Right forelimb (tissue), 1 donor: ENCODE measurements around the gene BACH2.
A peak's percentile ranks its signal among the peaks of the same experiment; 100 is the strongest.
"Not testable (repeated sequence)": the region's sequence is repeated elsewhere in the genome, so short reads cannot be mapped to it uniquely, and the experiment has no call there.

ENCODE experiments used
- DNase-seq: peaks from one replicate; pipeline ENCODE4 v3.0.0-alpha.2; 2018

Gene BACH2

DNA sequence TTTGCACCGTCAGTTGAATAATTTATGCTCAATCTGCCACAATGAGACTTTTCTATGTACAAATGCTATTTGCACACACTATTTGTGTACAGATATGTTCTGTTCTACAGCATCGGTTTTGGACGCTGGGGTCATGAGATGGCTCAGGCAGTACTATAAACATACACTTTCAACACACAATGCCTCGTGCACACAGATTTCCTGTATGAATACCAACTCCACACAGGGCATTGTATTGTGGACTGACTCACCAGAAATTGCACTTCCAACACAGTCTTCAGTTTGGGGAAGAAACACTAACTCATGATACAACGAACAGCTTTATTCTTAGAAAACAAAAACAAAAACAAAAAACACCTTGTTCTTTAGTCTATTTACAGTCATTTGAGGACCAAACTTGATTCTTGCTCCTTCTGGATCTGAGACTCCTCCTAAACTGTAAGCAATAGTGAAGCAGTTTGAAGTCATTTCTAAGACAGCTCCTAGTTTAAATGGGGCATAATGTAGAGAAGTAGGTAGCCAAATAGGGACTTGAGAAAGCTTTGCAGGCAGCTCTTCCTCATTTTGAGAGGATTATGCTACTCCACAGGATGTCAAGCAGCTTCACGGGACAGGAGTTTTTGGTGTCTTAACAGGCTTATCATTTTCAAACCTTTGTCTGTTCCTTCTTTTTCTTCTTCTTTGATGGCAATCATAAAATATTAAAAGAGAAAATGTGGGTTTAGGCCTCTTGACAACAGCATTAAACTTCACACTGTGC, 368.7 kb downstream of the BACH2 start:
- DNase-seq, result no peak

DNA sequence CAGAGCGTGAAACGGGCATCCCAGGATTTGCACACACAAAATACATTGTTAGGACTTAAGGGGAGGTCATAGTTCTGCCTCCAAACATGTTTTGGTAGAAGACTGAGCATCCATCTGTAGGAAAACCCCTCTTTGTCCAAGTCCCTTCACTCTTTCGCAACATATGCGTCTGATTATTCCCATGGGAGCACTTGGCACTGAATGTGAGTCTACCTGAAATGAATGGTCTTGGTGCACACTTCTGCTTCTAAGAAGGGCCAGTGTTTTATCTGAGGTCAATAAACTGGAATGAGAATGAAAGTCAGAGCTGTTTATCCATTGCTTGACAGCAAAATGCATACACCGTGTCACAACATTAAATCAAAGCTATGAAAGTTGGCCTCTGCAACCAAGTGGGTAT, 369.4 kb downstream of the BACH2 start:
- no peak for DNase-seq

DNA sequence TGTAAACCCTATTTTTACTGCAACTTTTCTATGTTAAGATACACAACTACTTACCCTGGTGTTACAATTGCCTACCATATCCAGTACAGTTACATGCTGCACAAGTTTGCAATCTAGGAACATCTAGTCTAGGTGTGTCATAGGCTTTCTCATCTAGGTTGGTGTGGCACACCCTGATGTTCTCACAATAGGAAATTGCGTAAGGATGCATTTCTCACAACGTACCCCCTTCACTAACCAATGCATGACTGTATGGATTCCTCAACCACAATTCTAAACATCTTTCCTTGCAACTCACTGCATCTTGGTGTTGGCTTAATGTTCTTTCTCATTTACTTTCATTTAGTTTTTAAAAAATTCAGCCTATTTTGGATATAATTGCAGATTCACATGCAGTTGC, 370.8 kb downstream of the BACH2 start:
- no peak for DNase-seq

DNA sequence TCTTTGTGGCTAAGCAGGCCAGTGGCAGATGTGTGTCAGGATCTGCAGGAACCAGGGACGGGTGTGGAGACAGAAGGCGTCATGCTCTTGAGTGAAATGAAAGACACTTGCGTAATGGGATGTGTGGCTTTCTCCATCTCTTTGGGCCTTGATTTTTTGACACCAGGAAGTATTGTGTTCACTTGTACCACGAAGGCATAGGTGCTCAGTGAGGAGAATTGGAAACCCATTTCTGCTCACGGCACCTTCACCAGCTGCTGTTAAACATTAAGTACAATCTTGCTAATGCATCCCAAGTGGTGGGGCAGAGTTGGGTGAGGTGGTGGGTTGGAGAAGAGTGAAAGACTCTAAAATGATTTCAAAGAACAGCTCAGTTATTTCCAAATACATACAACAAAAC, 372.4 kb downstream of the BACH2 start:
- no peak for DNase-seq

DNA sequence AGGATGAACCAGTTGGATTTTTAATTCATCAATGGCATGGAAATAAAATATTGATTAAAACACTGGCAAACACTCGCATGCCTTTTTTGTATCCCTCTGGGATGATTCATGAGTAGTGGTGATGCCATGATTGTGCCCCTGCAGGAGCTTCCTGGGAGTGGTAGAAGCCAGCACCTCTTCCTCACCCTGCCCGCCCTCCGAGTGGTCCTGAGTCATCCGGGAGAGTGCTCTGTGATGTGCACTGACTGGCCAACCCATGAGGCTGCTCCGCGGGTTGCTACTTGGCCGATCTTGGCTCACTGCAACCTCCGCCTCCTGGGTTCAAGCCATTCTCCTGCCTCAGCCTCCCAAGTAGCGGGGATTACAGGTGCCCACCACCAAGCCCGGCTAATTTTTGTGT, 375.0 kb downstream of the BACH2 start:
- DNase-seq, result no peak

DNA sequence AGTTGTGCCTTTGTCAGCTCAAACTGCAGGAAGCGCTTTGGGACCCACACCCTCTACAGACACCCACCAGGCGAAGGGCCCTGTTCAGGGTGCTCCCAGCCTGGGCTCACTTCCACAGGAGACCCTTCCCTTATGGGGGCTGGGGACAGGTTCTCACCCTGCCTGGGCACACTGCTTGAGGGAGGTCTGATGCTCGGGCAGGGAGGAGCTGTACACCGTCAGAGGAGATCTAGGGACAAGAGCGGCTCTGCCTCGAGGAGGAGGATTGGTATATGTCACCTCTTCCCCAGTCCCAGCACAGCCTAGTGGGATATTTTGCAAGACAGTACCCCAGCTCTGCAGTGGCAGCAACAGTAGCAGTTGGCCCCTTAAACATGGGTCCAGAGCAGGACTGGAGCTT, 375.4 kb downstream of the BACH2 start:
- no peak for DNase-seq

DNA sequence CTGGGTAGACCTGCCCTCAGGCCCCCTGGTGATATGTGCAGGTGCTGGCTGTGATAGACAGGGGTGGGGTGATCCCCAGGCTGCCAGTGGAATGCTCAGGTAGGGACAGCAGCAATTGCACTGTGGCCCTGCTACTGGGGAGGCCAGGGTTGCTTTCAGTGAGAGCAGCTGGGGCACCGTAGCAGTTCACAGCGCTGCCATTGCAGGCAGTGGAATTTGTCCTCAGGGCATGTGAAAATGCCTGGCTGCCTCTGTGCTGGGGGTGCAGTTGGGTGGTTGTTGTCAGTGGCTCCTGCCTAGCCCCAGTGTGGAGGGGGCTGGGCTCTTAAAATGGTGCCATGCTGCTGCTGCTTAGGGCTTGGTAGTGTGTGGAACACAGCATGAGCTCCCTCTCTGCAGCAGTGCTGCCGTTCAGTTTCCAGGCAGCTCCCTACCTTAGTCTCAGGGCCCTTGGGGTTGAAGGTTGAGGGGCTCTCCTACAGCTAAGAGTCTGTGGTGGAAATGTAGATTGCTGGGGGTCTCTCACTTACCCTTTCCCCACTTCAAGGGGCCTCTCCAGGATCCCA, 378.8 kb downstream of the BACH2 start:
- DNase-seq, result no peak

DNA sequence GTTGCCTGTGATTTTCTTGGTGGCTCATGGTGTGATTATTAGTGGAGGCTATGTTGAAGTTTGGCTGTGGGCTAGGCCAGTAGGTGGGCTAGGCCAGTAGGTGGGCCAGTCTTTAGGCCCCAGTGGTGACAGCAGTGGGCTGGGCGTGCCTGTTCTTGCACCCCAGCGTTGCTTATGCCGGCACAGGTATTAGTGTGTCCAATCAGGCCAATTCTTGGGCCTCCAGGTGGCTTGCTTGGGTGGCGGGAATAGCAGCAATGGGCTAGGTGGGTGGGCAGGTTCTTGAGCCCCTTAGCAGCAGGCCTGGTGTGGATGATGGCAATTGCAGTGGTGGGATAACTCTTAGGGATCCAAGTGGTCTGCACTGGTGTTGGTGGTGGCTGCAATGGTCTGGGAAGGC, 379.4 kb downstream of the BACH2 start:
- no peak for DNase-seq

DNA sequence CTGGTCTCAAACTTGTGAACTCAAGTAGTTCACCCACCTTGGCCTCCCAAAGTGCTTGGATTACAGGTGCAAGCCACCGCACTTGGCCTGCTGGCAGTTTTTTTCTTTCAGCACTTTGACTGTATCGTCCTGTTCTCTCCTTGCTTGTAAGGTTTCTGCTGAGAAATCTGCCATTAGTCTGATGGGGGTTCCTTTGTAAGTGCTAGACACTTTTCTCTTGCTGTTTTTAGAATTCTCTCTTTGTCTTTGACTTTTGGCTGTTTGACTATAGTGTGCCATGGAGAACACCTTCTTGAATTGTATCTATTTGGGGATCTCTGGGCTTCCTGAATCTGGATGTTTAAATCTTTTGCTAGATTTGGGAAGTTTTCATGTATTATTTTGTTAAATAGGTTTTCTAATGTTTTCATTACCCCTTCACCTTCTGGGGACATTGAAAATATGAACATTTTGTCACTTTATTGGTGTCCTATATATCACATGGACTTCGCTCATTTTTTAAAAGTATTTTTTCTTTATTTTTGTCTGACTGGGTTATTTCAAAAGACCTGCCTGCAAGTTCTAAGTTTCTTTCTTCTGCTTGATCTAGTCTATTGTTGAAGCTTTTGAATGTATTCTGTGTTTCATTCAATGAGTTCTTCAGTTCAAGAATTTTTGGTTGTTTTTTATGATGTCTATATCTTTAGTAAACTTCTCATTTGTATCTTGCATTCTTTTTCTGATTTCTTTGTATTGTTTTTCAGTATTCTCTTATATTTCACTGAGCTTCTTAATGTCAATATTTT, 380.3 kb downstream of the BACH2 start:
- no peak for DNase-seq

DNA sequence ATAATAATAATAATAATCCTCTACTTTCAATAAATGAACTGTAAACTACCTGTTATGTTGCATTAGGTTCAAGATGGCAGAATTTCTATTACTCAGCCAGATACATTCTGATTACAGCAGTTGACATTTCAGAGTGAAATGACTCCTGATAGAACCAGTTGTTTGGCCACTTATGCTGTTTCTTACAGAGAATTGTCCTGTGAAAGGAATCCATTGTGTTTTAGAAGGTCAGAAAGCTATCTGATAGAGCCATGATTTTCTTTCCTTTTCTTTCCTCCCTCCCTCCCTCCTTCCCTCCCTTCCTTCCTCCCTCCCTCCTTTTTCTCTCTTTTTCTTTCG, 385.8 kb downstream of the BACH2 start:
- no peak for DNase-seq

DNA sequence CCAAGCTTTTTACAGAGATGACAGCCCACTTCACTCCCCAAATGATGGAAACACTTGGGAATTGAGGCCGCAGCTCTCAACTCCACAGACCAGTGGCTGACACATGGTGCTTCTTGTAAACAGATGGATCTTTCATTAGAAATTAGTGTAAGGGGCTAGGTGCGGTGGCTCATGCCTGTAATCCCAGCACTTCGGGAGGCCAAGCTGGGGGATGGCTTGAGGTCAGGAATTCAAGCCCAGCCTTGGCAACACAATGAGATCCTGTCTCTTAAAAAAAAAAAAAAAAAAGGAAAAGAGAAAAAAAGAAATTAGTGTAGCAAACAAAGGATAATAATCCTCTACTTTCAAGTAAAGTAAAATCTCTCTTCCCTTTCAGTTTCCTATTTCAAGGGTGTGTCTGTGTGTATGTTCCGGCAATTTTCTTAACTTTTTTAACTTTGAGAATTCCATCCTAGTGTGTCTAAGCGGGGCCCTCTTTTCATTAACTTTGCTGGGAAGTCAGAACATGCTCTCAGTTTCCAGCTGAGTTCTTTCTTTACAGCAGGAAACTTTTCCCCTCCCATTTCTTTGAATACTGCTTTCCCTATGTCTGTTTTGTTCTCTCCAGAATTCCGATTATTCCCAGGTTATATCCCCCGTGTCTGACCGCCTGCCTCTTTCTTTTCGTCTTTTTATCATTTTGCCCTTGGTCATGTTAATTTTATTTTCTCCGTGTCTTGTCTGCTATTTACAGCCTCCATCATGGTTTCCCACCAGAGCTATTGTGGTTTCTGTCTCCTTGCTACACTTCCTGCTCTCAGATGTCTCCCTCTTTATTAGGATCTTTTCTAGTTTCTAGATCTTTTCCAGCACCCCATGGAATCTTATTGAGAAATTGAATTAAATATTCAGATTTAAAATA, 386.4 kb downstream of the BACH2 start:
- DNase-seq, result not testable (repeated sequence)

DNA sequence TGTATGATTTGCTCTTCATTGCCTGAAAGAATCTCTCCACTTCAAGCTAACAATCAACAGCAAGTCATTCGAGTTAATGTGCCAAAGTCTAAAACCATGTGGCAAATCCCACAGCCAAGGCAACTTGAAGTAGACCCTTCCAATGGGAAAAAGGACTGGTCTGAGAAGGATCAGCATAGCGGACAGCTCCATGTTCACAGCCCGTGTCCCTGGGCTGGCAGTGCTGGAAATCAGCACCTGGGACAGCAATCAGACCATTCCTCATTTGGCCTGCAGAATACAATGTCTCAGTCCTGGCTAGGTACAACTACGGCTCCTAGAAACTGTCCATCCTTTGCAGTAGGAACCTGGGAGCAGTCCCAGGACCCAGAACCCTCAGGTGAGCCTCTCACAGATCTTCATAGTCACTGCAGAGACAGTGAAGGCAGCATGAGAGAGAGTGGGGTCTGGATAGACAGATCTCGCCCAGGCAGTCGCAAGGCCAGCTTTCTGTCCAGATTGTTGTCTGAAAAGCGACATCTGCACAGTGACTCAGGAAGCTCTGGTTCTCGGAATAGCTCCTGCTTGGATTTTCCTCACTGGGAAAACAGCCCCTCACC, 401.3 kb downstream of the BACH2 start:
- peak; percentile 70 for DNase-seq

DNA sequence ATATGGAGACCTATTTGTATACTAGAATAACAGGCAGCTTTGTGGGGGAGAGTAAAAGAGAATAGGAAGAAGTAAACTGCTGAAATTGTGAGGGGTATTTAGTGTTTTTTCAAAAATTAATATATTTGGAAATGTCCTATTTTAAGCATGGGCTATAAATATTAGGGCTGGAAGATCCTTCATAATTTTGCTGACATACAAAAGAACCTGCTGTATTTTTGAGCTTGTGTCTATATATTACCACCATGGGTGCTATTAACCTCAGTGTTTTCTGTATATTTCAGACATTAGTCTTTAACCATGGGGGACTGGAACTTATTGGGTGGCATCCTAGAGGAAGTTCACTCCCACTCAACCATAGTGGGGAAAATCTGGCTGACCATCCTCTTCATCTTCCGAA, 402.5 kb downstream of the BACH2 start, which contains the start of gene GJA10:
TSS of gene GJA10 (plus strand) at position 301 of the 400 bp plus-strand sequence. CDS start at position 301, 0 bp downstream.
- DNase-seq, result no peak

DNA sequence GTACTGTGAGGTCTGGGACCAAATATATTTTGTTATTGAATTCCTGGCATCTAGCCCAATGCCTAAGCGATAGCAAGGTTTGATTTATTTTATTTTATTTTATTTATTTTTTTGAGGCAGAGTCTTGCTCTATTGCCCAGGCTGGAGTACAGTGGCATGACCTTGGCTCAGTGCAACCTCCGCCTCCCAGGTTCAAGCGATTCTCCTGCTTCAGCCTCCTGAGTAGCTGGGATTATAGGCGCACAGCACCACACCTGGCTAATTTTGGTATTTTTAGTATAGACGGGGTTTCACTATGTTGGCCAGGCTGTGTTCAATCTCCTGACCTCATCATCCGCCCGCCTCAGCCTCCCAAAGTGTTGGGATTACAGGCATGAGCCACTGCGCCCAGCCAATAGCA, 404.1 kb downstream of the BACH2 start:
- not testable (repeated sequence) for DNase-seq

DNA sequence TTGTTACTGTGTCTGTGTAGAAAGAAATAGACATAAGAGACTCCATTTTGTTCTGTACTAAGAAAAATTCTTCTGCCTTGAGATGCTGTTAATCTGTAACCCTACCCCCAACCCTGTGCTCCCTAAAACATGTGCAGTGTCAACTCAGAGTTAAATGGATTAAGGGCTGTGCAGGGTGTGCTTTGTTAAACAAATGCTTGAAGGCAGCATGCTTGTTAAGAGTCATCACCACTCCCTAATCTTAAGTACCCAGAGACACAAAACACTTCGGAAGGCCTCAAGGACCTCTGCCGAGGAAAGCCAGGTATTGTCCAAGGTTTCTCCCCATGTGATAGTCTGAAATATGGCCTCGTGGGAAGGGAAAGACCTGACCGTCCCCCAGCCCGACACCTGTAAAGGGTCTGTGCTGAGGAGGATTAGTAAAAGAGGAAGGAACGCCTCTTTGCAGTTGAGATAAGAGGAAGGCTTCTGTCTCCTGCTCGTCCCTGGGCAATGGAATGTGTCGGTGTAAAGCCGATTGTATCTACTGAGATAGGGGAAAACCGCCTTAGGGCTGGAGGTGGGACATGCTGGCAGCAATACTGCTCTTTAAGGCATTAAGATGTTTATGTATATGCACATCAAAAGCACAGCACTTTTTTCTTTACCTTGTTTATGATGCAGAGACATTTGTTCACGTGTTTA, 405.7 kb downstream of the BACH2 start:
- not testable (repeated sequence) for DNase-seq

DNA sequence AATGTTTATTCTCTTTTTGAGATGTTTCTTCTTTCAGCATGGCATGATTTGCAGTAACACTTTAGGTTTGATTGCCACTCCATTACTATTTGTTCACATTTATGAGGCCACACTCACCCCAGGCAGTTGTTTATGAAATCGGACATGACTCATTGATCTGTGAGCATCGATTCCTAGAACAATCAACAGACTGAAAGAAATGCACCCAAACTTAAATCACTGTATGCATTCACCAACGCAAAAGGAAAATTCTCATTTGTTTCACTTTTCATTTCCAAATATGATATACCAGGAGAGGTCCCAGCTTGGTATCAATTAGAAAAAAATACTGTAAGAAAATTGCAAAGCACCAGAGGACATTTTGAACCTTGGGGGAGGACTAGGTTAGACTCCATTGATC, 407.8 kb downstream of the BACH2 start:
- DNase-seq, result no peak

DNA sequence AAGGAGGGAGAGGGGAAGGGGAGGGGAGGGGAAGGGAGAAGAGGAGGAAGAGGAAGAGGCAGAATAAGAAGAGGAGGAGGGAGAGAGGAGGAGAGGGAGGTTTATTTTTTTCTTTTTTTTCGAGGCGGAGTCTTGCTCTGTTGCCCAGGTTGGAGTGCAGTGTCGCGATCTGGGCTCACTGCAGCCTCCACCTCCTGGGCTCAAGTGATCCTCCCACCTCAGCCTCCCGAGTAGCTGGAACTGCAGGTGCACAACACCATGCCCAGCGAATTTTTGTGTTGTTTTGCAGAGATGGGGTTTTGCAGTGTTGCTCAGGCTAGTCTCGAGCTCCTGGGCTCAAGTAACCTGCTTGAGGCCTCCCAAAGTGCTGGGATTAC, 408.5 kb downstream of the BACH2 start:
- no peak for DNase-seq

DNA sequence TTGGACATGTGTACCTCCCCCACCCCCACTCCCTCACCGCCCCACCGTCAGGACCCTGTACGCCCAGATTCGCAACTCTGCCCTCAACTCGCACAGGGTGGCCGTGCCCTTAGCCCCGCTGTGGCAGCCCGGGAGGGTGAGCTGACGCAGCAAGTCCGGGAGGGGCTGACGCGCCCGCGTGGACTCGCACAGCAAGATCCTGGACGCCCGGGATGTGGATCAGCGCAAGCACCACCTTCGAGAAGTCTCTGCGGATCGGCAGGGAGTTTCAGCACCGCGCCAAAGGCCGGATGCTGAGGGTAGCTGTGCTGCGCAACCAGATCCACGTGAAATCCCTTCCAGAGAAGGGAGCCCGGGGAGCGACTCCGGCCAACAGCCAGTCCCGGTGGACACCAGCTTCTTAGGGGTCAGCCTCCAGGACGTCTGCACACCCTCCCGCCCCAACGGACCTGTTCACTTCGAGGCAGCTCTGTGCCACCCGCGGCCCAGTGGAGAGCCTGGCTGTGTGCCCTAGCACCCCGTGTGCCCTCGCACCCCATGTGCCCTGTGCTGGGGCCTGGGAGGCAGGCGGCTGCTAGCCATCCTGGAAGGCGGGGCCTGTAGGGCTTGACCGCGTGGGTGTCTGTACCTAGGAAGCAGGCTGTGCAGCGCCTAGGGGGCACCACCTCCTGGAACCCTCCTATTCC, 409.0 kb downstream of the BACH2 start:
- DNase-seq, result no peak

DNA sequence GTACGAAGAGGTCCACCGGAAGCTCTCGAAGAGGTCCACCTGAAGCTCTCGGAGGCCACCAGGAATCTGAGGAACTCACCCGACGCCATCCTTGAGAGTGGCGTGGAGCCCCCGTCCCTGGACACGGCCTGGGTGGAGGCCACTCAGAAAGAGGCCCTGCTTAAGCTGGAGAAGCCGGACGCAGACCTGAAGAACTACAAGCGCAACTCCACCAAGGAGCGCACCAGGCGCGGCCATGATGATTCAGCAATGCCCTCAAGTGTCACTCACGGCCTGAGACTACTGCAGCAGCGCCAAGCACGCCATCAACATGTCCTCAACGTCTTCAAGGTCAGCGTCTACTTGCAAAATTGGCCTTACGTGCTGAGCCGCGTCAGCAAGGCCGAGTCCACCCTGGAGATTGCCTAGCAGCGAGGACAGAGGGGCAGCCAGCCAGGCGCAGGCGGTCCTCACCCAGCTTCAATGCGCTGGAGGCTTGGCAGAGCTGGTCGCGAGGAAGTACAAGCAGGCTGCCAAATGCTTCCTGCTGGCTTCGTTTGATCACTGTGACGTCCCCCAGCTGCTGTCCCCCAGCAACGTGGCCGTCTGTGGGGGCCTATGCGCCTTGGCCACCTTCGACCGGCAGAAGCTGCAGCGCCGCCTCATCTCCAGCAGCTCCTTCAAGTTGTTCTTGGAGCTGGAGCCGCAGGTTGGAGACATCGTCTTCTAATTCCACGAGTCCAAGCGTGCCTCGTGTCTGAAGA, 410.1 kb downstream of the BACH2 start:
- DNase-seq, result no peak
